B cell (primary cell): ENCODE data around the gene SPOCK1.

Source experiments
- EZH2 ChIP-seq: IDR thresholded peaks from 2 replicates; pipeline ENCODE4 v1.6.1; 2012; ENCODE audit warnings: borderline replicate concordance, low read depth, mild to moderate bottlenecking, moderate library complexity, low read length; ENCODE audit not compliant: insufficient read depth, poor library complexity, severe bottlenecking
- TF ChIP-seq, protein P1 (sequence below): fragments of 200-600 bp; IDR thresholded peaks from one replicate; pipeline ENCODE4 v1.8.0; 2022; ENCODE audit warnings: antibody characterized with exemption, mild to moderate bottlenecking

- TF ChIP-seq, protein P1, sequence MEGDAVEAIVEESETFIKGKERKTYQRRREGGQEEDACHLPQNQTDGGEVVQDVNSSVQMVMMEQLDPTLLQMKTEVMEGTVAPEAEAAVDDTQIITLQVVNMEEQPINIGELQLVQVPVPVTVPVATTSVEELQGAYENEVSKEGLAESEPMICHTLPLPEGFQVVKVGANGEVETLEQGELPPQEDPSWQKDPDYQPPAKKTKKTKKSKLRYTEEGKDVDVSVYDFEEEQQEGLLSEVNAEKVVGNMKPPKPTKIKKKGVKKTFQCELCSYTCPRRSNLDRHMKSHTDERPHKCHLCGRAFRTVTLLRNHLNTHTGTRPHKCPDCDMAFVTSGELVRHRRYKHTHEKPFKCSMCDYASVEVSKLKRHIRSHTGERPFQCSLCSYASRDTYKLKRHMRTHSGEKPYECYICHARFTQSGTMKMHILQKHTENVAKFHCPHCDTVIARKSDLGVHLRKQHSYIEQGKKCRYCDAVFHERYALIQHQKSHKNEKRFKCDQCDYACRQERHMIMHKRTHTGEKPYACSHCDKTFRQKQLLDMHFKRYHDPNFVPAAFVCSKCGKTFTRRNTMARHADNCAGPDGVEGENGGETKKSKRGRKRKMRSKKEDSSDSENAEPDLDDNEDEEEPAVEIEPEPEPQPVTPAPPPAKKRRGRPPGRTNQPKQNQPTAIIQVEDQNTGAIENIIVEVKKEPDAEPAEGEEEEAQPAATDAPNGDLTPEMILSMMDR, result no peak
- no peak for TF ChIP-seq EZH2
Observed at GRCh38 chr5:137309290-137309689, 189.8 kb downstream of the SPOCK1 start.
